ENCODE measurements around the gene COX17.

The COX17 gene

GRCh38 chr3:119669906-119670570 lies 7.2 kb downstream of the COX17 start:
- H3K9me2 ChIP-seq (replicated peaks; ENCODE audit: insufficient read depth, low read length), result no peaks in the 10 kb centered on the region
- no peaks in the 10 kb centered on the region for H4K20me1 ChIP-seq (ENCODE audit: low read depth, low read length)
- no peak overlapping the region for H3K27ac ChIP-seq (ENCODE audit: low read depth, low read length)
- H2AFZ ChIP-seq (ENCODE audit: low read depth, low read length, severe bottlenecking), result no peak overlapping the region
- no peaks in the 10 kb centered on the region for H3K27me3 ChIP-seq (ENCODE audit: low read length)
- no peak overlapping the region for H3K4me3 ChIP-seq (ENCODE audit: insufficient read depth, low read length, poor library complexity, severe bottlenecking)
- H3K9ac ChIP-seq (ENCODE audit: low read length), result no peak overlapping the region
- no peaks in the 10 kb centered on the region for H3K9me3 ChIP-seq (ENCODE audit: insufficient read depth, low read length)
- no peak overlapping the region for H3K4me2 ChIP-seq (ENCODE audit: low read depth, low read length, poor library complexity, severe bottlenecking)
- TF ChIP-seq EZH2phosphoT487 (conservative IDR thresholded peaks at IDR 0.05; ENCODE audit: low read length) (no peak), CTCF (IDR thresholded peaks at IDR 0.05; ENCODE audit: insufficient read depth, low read length, poor library complexity, severe bottlenecking) (no peak)
- H3K36me3 ChIP-seq (ENCODE audit: low read length), result peaks cover 62% of the 10 kb centered on the region
- H3K79me2 ChIP-seq (ENCODE audit: insufficient read depth, low read length), result peaks cover 24% of the 10 kb centered on the region
- peaks cover 4% of the 10 kb centered on the region; the same call in 1 of the 2 replicates for H3F3A ChIP-seq (ENCODE audit: insufficient read depth)

GRCh38 chr3:119665954-119666559 lies 11.1 kb downstream of the COX17 start:
- peaks cover 4% of the 10 kb centered on the region; the same call in 1 of the 2 replicates for H3F3A ChIP-seq (ENCODE audit: insufficient read depth)
- no peak overlapping the region for H3K9ac ChIP-seq (ENCODE audit: low read length)
- H3K9me3 ChIP-seq (ENCODE audit: insufficient read depth, low read length), result no peaks in the 10 kb centered on the region
- no peaks in the 10 kb centered on the region for H3K27me3 ChIP-seq (ENCODE audit: low read length)
- H3K27ac ChIP-seq (ENCODE audit: low read depth, low read length), result no peak overlapping the region
- H3K4me3 ChIP-seq (ENCODE audit: insufficient read depth, low read length, poor library complexity, severe bottlenecking), result no peak overlapping the region
- peaks cover 33% of the 10 kb centered on the region for H3K36me3 ChIP-seq (ENCODE audit: low read length)
- H3K4me2 ChIP-seq (ENCODE audit: low read depth, low read length, poor library complexity, severe bottlenecking), result no peak overlapping the region
- TF ChIP-seq CTCF (IDR thresholded peaks at IDR 0.05; ENCODE audit: insufficient read depth, low read length, poor library complexity, severe bottlenecking) (no peak), EZH2phosphoT487 (conservative IDR thresholded peaks at IDR 0.05; ENCODE audit: low read length) (no peak)
- 0 out of 2 replicates have a peak, but pooled peaks cover 3% of the 10 kb centered on the region for H3K79me2 ChIP-seq (ENCODE audit: insufficient read depth, low read length)
- no peak overlapping the region for H2AFZ ChIP-seq (ENCODE audit: low read depth, low read length, severe bottlenecking)
- H3K9me2 ChIP-seq (replicated peaks; ENCODE audit: insufficient read depth, low read length), result no peaks in the 10 kb centered on the region
- no peaks in the 10 kb centered on the region for H4K20me1 ChIP-seq (ENCODE audit: low read depth, low read length)

- H4K20me1 ChIP-seq (ENCODE audit: low read depth, low read length), result no peaks in the 10 kb centered on the region
- H3K9me2 ChIP-seq (replicated peaks; ENCODE audit: insufficient read depth, low read length), result no peaks in the 10 kb centered on the region
- TF ChIP-seq EZH2phosphoT487 (conservative IDR thresholded peaks at IDR 0.05; ENCODE audit: low read length) (no peak), CTCF (IDR thresholded peaks at IDR 0.05; ENCODE audit: insufficient read depth, low read length, poor library complexity, severe bottlenecking) (no peak)
- no peak overlapping the region for H2AFZ ChIP-seq (ENCODE audit: low read depth, low read length, severe bottlenecking)
- H3K27me3 ChIP-seq (ENCODE audit: low read length), result no peaks in the 10 kb centered on the region
- no peak overlapping the region for H3K27ac ChIP-seq (ENCODE audit: low read depth, low read length)
- H3K9ac ChIP-seq (ENCODE audit: low read length), result no peak overlapping the region
- no peaks in the 10 kb centered on the region for H3K9me3 ChIP-seq (ENCODE audit: insufficient read depth, low read length)
- H3K79me2 ChIP-seq (ENCODE audit: insufficient read depth, low read length), result no peaks in the 10 kb centered on the region
- H3K36me3 ChIP-seq (ENCODE audit: low read length), result peaks cover 23% of the 10 kb centered on the region; the same call in 1 of the 2 replicates
- no peaks in the 10 kb centered on the region; the same call in 1 of the 2 replicates for H3F3A ChIP-seq (ENCODE audit: insufficient read depth)
- no peak overlapping the region for H3K4me3 ChIP-seq (ENCODE audit: insufficient read depth, low read length, poor library complexity, severe bottlenecking)
- no peak overlapping the region for H3K4me2 ChIP-seq (ENCODE audit: low read depth, low read length, poor library complexity, severe bottlenecking)
These were observed 12.3 kb downstream of the COX17 start for GRCh38 chr3:119664850-119665379.
